Suppressor macrophage treated with lipopolysaccharide for 1 hour (primary cell): ENCODE data around the gene GRAMD1A.
"Not testable (repeated sequence)": the region's sequence is repeated elsewhere in the genome, so short reads cannot be mapped to it uniquely, and the experiment has no call there.

Experiments used
- DNase-seq, 3 donors: peaks; one replicate each; pipeline ENCODE4 v3.0.0-alpha.2; 2020 to 2022

The GRAMD1A gene

GRCh38 chr19:35004517-35005255, 4.6 kb downstream of the GRAMD1A start:
- no peak for DNase-seq

- DNase-seq = no peak
Observed at GRCh38 chr19:35005256-35005977, 5.3 kb downstream of the GRAMD1A start.

GRCh38 chr19:35006007-35006341, 5.9 kb downstream of the GRAMD1A start:
- not testable (repeated sequence) for DNase-seq

GRCh38 chr19:35006342-35006998, 6.3 kb downstream of the GRAMD1A start:
- peak in 2 of 3 donors; percentile 38 to 43 for DNase-seq

- no peak for DNase-seq
Observed at GRCh38 chr19:35006999-35007365, 6.9 kb downstream of the GRAMD1A start.

GRCh38 chr19:35007427-35007826, 7.3 kb downstream of the GRAMD1A start:
- not testable (repeated sequence) for DNase-seq

- no peak for DNase-seq
Observed at GRCh38 chr19:35008891-35009341, 8.8 kb downstream of the GRAMD1A start.

- DNase-seq = no peak
Observed at GRCh38 chr19:35009424-35010415, 9.6 kb downstream of the GRAMD1A start.

GRCh38 chr19:35011091-35011689, 11.1 kb downstream of the GRAMD1A start:
- DNase-seq = no peak

- DNase-seq = peak in 1 of 3 donors; percentile 47
Observed at GRCh38 chr19:35011737-35012682, 11.9 kb downstream of the GRAMD1A start.

- DNase-seq = peak; percentile 81 to 87 (median 84)
Observed at GRCh38 chr19:35013041-35013819, 13.1 kb downstream of the GRAMD1A start.

- peak; percentile 52 to 67 (median 56) for DNase-seq
Observed at GRCh38 chr19:35013820-35014754, 14.0 kb downstream of the GRAMD1A start.

GRCh38 chr19:35014774-35015173, 14.7 kb downstream of the GRAMD1A start:
- not testable (repeated sequence) for DNase-seq

GRCh38 chr19:35015270-35015953, 15.3 kb downstream of the GRAMD1A start:
- DNase-seq = no peak

GRCh38 chr19:35015954-35016351, 15.8 kb downstream of the GRAMD1A start:
- no peak for DNase-seq

- DNase-seq = no peak
Observed at GRCh38 chr19:35017507-35017906, 17.4 kb downstream of the GRAMD1A start.

GRCh38 chr19:35018379-35018778, 18.3 kb downstream of the GRAMD1A start:
- no peak for DNase-seq

GRCh38 chr19:35019144-35019543, 19.0 kb downstream of the GRAMD1A start:
- DNase-seq = no peak
